Panc1 (cell line): ENCODE results near the gene FPGT. TPM values are rescaled to one million over a fixed set of nuclear protein-coding genes. Genes with fewer than 3 reads are reported as not detected.

Source experiments
- ATAC-seq: fragments of 200-7000 bp; cut with Tn5 transposase; 2 replicates; pipeline ENCODE4 v1.9.1; 2020; ENCODE audit warnings: mild to moderate bottlenecking, moderate library complexity
- BruUV-seq: library from RNA; stranded (reverse); fragments of 400-500 nt; replicated peaks from 2 replicates; lab custom pipeline; 2021; lab: Mats Ljungman, UMichigan
- CTCF ChIA-PET: fragments of 300-600 bp; sonication (Branson Sonifier 250); formaldehyde crosslinking; loops from one replicate; lab custom pipeline; 2022; ENCODE audit warnings: antibody characterized with exemption; lab: Charles Lee
- POLR2A ChIA-PET: fragments of 300-600 bp; sonication (Branson Sonifier 250); formaldehyde crosslinking; loops from one replicate; lab custom pipeline; 2022; ENCODE audit warnings: antibody characterized with exemption; lab: Charles Lee
- DNase-seq: peaks from one replicate; pipeline ENCODE4 v3.0.0-alpha.2; 2010; ENCODE audit warnings: low read depth, low spot score
- H3K27ac ChIP-seq: 2 replicates; pipeline ENCODE4 v1.5.1; 2011; ENCODE audit warnings: mild to moderate bottlenecking, low read length, inconsistent platforms
- H3K27me3 ChIP-seq: fragments of 200-500 bp; sonication (Bioruptor generic); 2 replicates; pipeline ENCODE4 v1.6.0; 2014; ENCODE audit warnings: low read length, inconsistent platforms; ENCODE audit not compliant: control insufficient read depth, insufficient read depth
- H3K36me3 ChIP-seq: fragments of 200-500 bp; sonication (Bioruptor generic); 2 replicates; pipeline ENCODE4 v1.5.1; 2014; ENCODE audit warnings: inconsistent platforms, mild to moderate bottlenecking, low read length, moderate library complexity; ENCODE audit not compliant: control insufficient read depth, insufficient read depth
- H3K4me1 ChIP-seq: 2 replicates; pipeline ENCODE4 v1.5.1; 2011; ENCODE audit warnings: inconsistent platforms, mild to moderate bottlenecking, low read length, moderate library complexity; ENCODE audit not compliant: control insufficient read depth, insufficient read depth
- H3K4me3 ChIP-seq, 2 experiments: 2 replicates each; pipeline ENCODE4 v1.5.1; 2011 to 2012; ENCODE audit warnings: low read depth in 2 of 2, low read length in 2 of 2, mild to moderate bottlenecking in 2 of 2, inconsistent platforms in 1 of 2, moderate library complexity in 1 of 2
- H3K9me3 ChIP-seq: fragments of 200-500 bp; sonication (Bioruptor generic); 2 replicates; pipeline ENCODE4 v1.5.1; 2014; ENCODE audit warnings: low read depth, mild to moderate bottlenecking, inconsistent platforms, low read length, moderate library complexity; ENCODE audit not compliant: control insufficient read depth, insufficient read depth
- CTCF ChIP-seq: fragments of 450-650 bp; IDR thresholded peaks from 2 replicates; pipeline ENCODE4 v1.5.1; 2017; ENCODE audit warnings: mild to moderate bottlenecking
- POLR2AphosphoS5 ChIP-seq: IDR thresholded peaks from 2 replicates; pipeline ENCODE4 v1.6.1; 2012; ENCODE audit warnings: mild to moderate bottlenecking, low read depth, low read length, moderate library complexity
- REST ChIP-seq, 2 experiments: IDR thresholded peaks; 2 replicates each; pipeline ENCODE4 v1.6.1; 2011 to 2012; ENCODE audit warnings: low read depth in 2 of 2, control low read depth in 1 of 2, low read length in 1 of 2, mild to moderate bottlenecking in 1 of 2, moderate library complexity in 1 of 2; ENCODE audit not compliant: insufficient read depth in 1 of 2
- TCF7L2 ChIP-seq: IDR thresholded peaks from 2 replicates; pipeline ENCODE4 v1.6.1; 2011; ENCODE audit warnings: mild to moderate bottlenecking, low read depth, low read length, inconsistent platforms
- in situ Hi-C: cut with HindIII; loops from 2 replicates; pipeline ENCODE4 v1.10.0; 2016; ENCODE audit warnings: low sequenced_read_pairs, low pct_unique_long_range_greater_than_20kb
- intact Hi-C: fragments of 100-400 bp; cut with micrococcal nuclease; formaldehyde crosslinking; loops from one replicate; pipeline ENCODE4 v1.10.0; 2022; ENCODE audit not compliant: unreplicated experiment
- total RNA-seq: library from RNA; stranded (reverse); gene quantifications from one replicate; pipeline ENCODE4 v1.2.1, GENCODE V29; 2021; ENCODE audit not compliant: unreplicated experiment

FPGT gene
- total RNA-seq, 1 experiment from 2014 or later = 12.9 TPM

- TF ChIP-seq TCF7L2 (no peak), REST (IDR thresholded peaks at IDR 0.05; ENCODE audit: insufficient read depth in 1 of 2, low read depth in 2 of 2, low read length in 1 of 2) (no peak), CTCF (no peak), POLR2AphosphoS5 (no peak)
- ChIA-PET CTCF (no interaction called here), POLR2A (no interaction called here)
- in situ Hi-C loops = no loop called here
- no peaks in the 10 kb centered on the region for H3K27me3 ChIP-seq
- no peaks in the 10 kb centered on the region for H3K36me3 ChIP-seq
- ATAC-seq (no peak), DNase-seq (no peak)
- H3K27ac ChIP-seq = no peak overlapping the region
- no peaks in the 10 kb centered on the region for H3K4me1 ChIP-seq
- no TSS peak for BruUV-seq
- intact Hi-C loops = no loop called here
- H3K4me3 ChIP-seq = no peak overlapping the region
- H3K9me3 ChIP-seq = no peaks in the 10 kb centered on the region
These were observed 38.4 kb downstream of the FPGT start for GRCh38 chr1:74236440-74236839.

- Histone ChIP-seq H3K4me1 (no peaks in the 10 kb centered on the region), H3K27me3 (no peaks in the 10 kb centered on the region), H3K9me3 (no peaks in the 10 kb centered on the region), H3K4me3 (no peak overlapping the region), H3K36me3 (no peaks in the 10 kb centered on the region), H3K27ac (no peak overlapping the region)
- ChIA-PET CTCF (no interaction called here), POLR2A (no interaction called here)
- DNase-seq = no peak
- BruUV-seq = no TSS peak
- no peak for ATAC-seq
- intact Hi-C loops = no loop called here
- no peak for TF ChIP-seq REST (IDR thresholded peaks at IDR 0.05; ENCODE audit: insufficient read depth in 1 of 2, low read depth in 2 of 2, low read length in 1 of 2)
- TF ChIP-seq POLR2AphosphoS5 = no peak
- TF ChIP-seq TCF7L2 = no peak
- in situ Hi-C loops = no loop called here
These were observed 39.0 kb downstream of the FPGT start for GRCh38 chr1:74237035-74237434.
